B cell (primary cell): ENCODE results near the gene ADAMTS17. TPM values are rescaled to one million over a fixed set of nuclear protein-coding genes. Genes with fewer than 3 reads are reported as not detected.

Experiments
- ATAC-seq: fragments of 200-7000 bp; cut with Tn5 transposase; one replicate; pipeline ENCODE4 v1.10.0; 2021; ENCODE audit warnings: low read depth, mild to moderate bottlenecking, moderate number of reproducible peaks, moderate library complexity
- CTCF ChIA-PET: fragments of 350-600 bp; sonication (Branson Sonifier 250); formaldehyde crosslinking; loops from one replicate; lab custom pipeline; 2021; ENCODE audit warnings: antibody characterized with exemption, inconsistent platforms; lab: Charles Lee
- POLR2A ChIA-PET: fragments of 350-600 bp; sonication (Branson Sonifier 250); formaldehyde crosslinking; loops from one replicate; lab custom pipeline; 2021; ENCODE audit warnings: antibody characterized with exemption; lab: Charles Lee
- DNase-seq: peaks from one replicate; pipeline ENCODE4 v3.0.0; 2013
- H2AFZ ChIP-seq: 2 replicates; pipeline ENCODE4 v1.6.1; 2012; ENCODE audit warnings: mild to moderate bottlenecking, low read depth, low read length; ENCODE audit not compliant: insufficient read depth, poor library complexity, severe bottlenecking
- H3K27ac ChIP-seq, 2 donors: 1 replicate in 1 of 2; 2 replicates in 1 of 2; pipeline ENCODE4 v1.5.1; 2012 to 2013; ENCODE audit warnings: low read length in 2 of 2, mild to moderate bottlenecking in 2 of 2, moderate library complexity in 1 of 2
- H3K27me3 ChIP-seq, 4 experiments: fragments of 200-600 bp in 1 of 4; sonication (generic) in 1 of 4; replicated peaks in 1 of 4; 1 replicate in 2 of 4; 2 replicates in 2 of 4; pipeline versions ENCODE4 v1.6.1 to v1.7.0; 2013 to 2016; ENCODE audit warnings: low read length in 3 of 4, mild to moderate bottlenecking in 2 of 4, mixed read lengths in 1 of 4, moderate library complexity in 1 of 4; ENCODE audit not compliant: insufficient read depth in 4 of 4, control insufficient read depth in 3 of 4; ENCODE audit errors: control extremely low read depth in 1 of 4
- H3K36me3 ChIP-seq, 2 experiments: replicated peaks in 1 of 2; 1 replicate in 1 of 2; 2 replicates in 1 of 2; pipeline versions ENCODE4 v1.6.1 to v1.7.1; 2013; ENCODE audit warnings: low read length in 1 of 2; ENCODE audit not compliant: insufficient read depth in 2 of 2, control insufficient read depth in 1 of 2; ENCODE audit errors: control extremely low read depth in 1 of 2, extremely low read depth in 1 of 2
- H3K4me1 ChIP-seq, 2 donors: fragments of 200-600 bp in 1 of 2; sonication (generic) in 1 of 2; 1 replicate in 1 of 2; 2 replicates in 1 of 2; pipeline versions ENCODE4 v1.5.1 to v1.6.1; 2013 to 2017; ENCODE audit warnings: low read length in 2 of 2; ENCODE audit not compliant: control insufficient read depth in 2 of 2, insufficient read depth in 2 of 2
- H3K4me2 ChIP-seq: replicated peaks from 2 replicates; pipeline ENCODE3; 2012; ENCODE audit warnings: mild to moderate bottlenecking, low read depth, low read length; ENCODE audit not compliant: poor library complexity, severe bottlenecking
- H3K4me3 ChIP-seq, 5 experiments: fragments of 200-600 bp in 1 of 5; sonication (generic) in 1 of 5; 1 replicate in 3 of 5; 2 replicates in 2 of 5; pipeline versions ENCODE4 v1.5.1 to v1.7.0; 2011 to 2016; ENCODE audit warnings: low read length in 4 of 5, mild to moderate bottlenecking in 4 of 5, low read depth in 2 of 5, control low read depth in 1 of 5, moderate library complexity in 1 of 5; ENCODE audit not compliant: insufficient read depth in 1 of 5; ENCODE audit errors: control extremely low read depth in 1 of 5, extremely low read depth in 1 of 5
- H3K79me2 ChIP-seq: fragments of 200-600 bp; sonication (generic); one replicate; pipeline ENCODE4 v1.6.0; 2016; ENCODE audit warnings: low read length; ENCODE audit not compliant: control insufficient read depth, insufficient read depth
- H3K9ac ChIP-seq: fragments of 200-600 bp; sonication (generic); 2 replicates; pipeline ENCODE4 v1.6.1; 2017; ENCODE audit warnings: mild to moderate bottlenecking, low read length, moderate library complexity
- H3K9me3 ChIP-seq, 3 donors: one replicate each; pipeline versions ENCODE4 v1.6.1 to v1.7.1; 2013; ENCODE audit warnings: low read length in 2 of 3; ENCODE audit not compliant: control insufficient read depth in 2 of 3, insufficient read depth in 1 of 3; ENCODE audit errors: control extremely low read depth in 1 of 3
- H4K20me1 ChIP-seq: 2 replicates; pipeline ENCODE4 v1.6.0; 2012; ENCODE audit warnings: mild to moderate bottlenecking, low read length; ENCODE audit not compliant: insufficient read depth, control insufficient read depth, poor library complexity, severe bottlenecking
- H3K27ac Mint-ChIP-seq: one replicate; pipeline ENCODE4 v1.8.0; 2021; ENCODE audit warnings: mixed read lengths
- H3K27me3 Mint-ChIP-seq: one replicate; pipeline ENCODE4 v1.8.0; 2021; ENCODE audit warnings: mixed read lengths
- H3K4me1 Mint-ChIP-seq: one replicate; pipeline ENCODE4 v1.8.0; 2021; ENCODE audit warnings: mixed read lengths
- H3K4me3 Mint-ChIP-seq: one replicate; pipeline ENCODE4 v1.8.0; 2021; ENCODE audit warnings: mixed read lengths
- H3K9me3 Mint-ChIP-seq: one replicate; pipeline ENCODE4 v1.8.0; 2022; ENCODE audit warnings: mixed read lengths; ENCODE audit not compliant: insufficient read depth
- EZH2 ChIP-seq: IDR thresholded peaks from 2 replicates; pipeline ENCODE4 v1.6.1; 2012; ENCODE audit warnings: borderline replicate concordance, low read depth, mild to moderate bottlenecking, moderate library complexity, low read length; ENCODE audit not compliant: insufficient read depth, poor library complexity, severe bottlenecking
- WGBS: methylation state at CpG from one replicate; pipeline ENCODE4 v1.1.5; 2013; ENCODE audit warnings: missing lambda C conversion rate; ENCODE audit not compliant: insufficient coverage; 5-methylcytosine and 5-hydroxymethylcytosine counted together
- intact Hi-C: fragments of 100-400 bp; cut with micrococcal nuclease; formaldehyde crosslinking; loops from one replicate; pipeline ENCODE4 v1.10.0; 2022
- polyA plus RNA-seq: library from polyadenylated mRNA; depleted of rRNA; stranded (reverse); fragments of >200 nt; gene quantifications from 2 replicates; pipeline ENCODE4 v1.2.3, GENCODE V29; 2012
- total RNA-seq, 2 donors: library from RNA; stranded (reverse); fragments of 120-200 nt in 1 of 2; gene quantifications; 1 replicate in 1 of 2; 2 replicates in 1 of 2; pipeline versions ENCODE4 v1.2.3 to v1.2.4, GENCODE V29; 2013 to 2022
- TF ChIP-seq, protein P1 (sequence below): fragments of 200-600 bp; IDR thresholded peaks from one replicate; pipeline ENCODE4 v1.8.0; 2022; ENCODE audit warnings: antibody characterized with exemption, mild to moderate bottlenecking

Gene ADAMTS17
- total and polyA plus RNA-seq, 2 donors (not counting 1 experiment from before 2014, with no cell fraction given): 0.10 TPM; not detected in 1

DNA sequence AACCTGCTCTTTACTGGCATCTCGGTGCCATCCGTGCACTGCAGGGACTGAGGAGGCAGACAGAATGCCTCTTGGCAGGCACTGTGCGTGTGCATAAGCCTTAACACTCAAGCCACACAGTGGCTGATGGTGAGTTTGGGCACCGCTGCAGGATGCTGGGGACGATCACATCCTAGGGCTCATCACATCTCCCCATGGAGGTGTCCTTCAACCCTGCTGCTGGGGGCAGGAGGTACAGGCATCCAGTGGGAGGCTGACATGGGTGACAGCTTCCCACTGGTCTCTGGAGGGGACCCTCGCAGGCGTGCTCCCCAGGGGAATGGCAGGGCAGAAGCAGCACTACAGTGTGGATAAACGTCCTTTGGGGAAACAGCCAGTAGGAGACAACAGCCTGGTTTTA, 190.9 kb downstream of the ADAMTS17 start:
- POLR2A ChIA-PET: no interaction called here

DNA sequence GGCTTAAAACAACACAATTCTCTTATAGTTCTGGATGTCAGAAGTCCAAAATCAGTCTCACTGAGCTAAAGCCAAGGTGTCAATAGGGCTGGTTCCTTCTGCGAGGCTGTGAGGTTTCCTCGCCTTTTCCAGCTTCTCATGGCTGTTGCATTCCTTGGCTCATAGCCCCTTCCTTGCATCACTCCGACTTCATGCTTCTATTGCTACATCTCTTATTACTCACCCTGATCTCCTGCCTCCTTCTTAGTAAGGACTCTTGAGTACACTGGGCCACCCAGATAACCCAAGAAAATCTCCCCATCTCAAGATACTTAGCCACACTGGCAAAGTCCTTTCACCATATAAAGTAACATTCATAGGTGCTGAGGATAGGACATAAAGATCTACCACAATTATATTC, 193.9 kb downstream of the ADAMTS17 start:
- Histone ChIP-seq H4K20me1 (no peaks in the 10 kb centered on the region), H3K4me1 (no peaks in the 10 kb centered on the region), H2AFZ (no peak overlapping the region), H3K9ac (no peak overlapping the region), H3K9me3 (peaks cover 0 to 24% (median 2%) of the 10 kb centered on the region in 3 donors), H3K4me3 (no peak overlapping the region), H3K79me2 (no peaks in the 10 kb centered on the region), H3K27ac (no peak overlapping the region), H3K4me2 (no peak overlapping the region), H3K27me3 (no peaks in the 10 kb centered on the region), H3K36me3 (no peaks in the 10 kb centered on the region)
- Mint-ChIP-seq H3K27ac (no peak overlapping the region), H3K9me3 (peaks cover 17% of the 10 kb centered on the region), H3K4me3 (no peak overlapping the region), H3K27me3 (no peaks in the 10 kb centered on the region), H3K4me1 (no peaks in the 10 kb centered on the region)
- intact Hi-C loops: no loop called here
- DNase-seq (no peak), ATAC-seq (no peak)
- TF ChIP-seq, protein P1, sequence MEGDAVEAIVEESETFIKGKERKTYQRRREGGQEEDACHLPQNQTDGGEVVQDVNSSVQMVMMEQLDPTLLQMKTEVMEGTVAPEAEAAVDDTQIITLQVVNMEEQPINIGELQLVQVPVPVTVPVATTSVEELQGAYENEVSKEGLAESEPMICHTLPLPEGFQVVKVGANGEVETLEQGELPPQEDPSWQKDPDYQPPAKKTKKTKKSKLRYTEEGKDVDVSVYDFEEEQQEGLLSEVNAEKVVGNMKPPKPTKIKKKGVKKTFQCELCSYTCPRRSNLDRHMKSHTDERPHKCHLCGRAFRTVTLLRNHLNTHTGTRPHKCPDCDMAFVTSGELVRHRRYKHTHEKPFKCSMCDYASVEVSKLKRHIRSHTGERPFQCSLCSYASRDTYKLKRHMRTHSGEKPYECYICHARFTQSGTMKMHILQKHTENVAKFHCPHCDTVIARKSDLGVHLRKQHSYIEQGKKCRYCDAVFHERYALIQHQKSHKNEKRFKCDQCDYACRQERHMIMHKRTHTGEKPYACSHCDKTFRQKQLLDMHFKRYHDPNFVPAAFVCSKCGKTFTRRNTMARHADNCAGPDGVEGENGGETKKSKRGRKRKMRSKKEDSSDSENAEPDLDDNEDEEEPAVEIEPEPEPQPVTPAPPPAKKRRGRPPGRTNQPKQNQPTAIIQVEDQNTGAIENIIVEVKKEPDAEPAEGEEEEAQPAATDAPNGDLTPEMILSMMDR: no peak
- TF ChIP-seq EZH2: no peak
- ChIA-PET POLR2A (no interaction called here), CTCF (no interaction called here)
- 97% methylated on average over 3 of the region's 3 CpGs for WGBS

More for the DNA sequence above, 190.9 kb downstream of the ADAMTS17 start:
- no peaks in the 10 kb centered on the region for H3K4me1 ChIP-seq
- Mint-ChIP-seq H3K9me3 (peaks cover 17% of the 10 kb centered on the region), H3K4me3 (no peak overlapping the region), H3K27ac (no peak overlapping the region), H3K4me1 (no peaks in the 10 kb centered on the region), H3K27me3 (no peaks in the 10 kb centered on the region)
- peaks cover 0 to 20% (median 2%) of the 10 kb centered on the region in 3 donors for H3K9me3 ChIP-seq
- no peak for ATAC-seq
- intact Hi-C loops: no loop called here
- no peak overlapping the region for H3K4me3 ChIP-seq
- no peak for DNase-seq
- H3K79me2 ChIP-seq: no peaks in the 10 kb centered on the region
- H3K9ac ChIP-seq: no peak overlapping the region
- no peaks in the 10 kb centered on the region for H4K20me1 ChIP-seq
- no peak overlapping the region for H2AFZ ChIP-seq
- H3K36me3 ChIP-seq: no peaks in the 10 kb centered on the region
- H3K27me3 ChIP-seq: no peaks in the 10 kb centered on the region
- CTCF ChIA-PET: no interaction called here
- no peak overlapping the region for H3K4me2 ChIP-seq
- no peak overlapping the region for H3K27ac ChIP-seq
- WGBS: 78% methylated on average over 8 of the region's 8 CpGs
- no peak for TF ChIP-seq EZH2
- TF ChIP-seq, protein P1: no peak
